ENCODE data around the gene TPK1. TPM values are rescaled to one million over a fixed set of nuclear protein-coding genes. Genes with fewer than 3 reads are reported as not detected.

Gene TPK1
- total RNA-seq, 2 donors from 2014 or later, result 4.1 to 6.4 TPM

DNA sequence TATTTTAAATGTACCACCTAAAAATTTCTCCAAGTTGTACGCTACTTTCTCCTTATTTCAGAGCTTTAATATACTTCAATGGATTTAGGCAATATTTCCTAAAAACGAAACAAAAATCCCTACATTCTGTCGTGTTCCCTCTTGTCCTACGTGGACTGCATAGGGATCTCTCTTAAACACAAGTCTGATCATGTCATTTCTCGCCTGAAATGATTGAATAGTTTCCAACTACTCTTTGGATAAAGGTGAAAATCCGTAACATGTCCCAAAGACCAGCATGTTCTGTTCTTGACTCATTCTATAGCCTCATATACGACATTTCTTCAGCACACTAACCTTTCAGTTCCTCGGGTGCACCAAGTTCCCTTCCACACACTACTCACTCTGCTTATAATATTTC, 17.7 kb upstream of the TPK1 start:
- Histone ChIP-seq H3K4me1 (no peaks in the 10 kb centered on the region), H3K27ac (no peak overlapping the region), H3K27me3 (no peaks in the 10 kb centered on the region), H3K9me3 (no peaks in the 10 kb centered on the region), H3K4me3 (no peak overlapping the region), H3K36me3 (no peaks in the 10 kb centered on the region)
- no peak for DNase-seq (ENCODE audit: low spot score)
- TF ChIP-seq, protein P1, sequence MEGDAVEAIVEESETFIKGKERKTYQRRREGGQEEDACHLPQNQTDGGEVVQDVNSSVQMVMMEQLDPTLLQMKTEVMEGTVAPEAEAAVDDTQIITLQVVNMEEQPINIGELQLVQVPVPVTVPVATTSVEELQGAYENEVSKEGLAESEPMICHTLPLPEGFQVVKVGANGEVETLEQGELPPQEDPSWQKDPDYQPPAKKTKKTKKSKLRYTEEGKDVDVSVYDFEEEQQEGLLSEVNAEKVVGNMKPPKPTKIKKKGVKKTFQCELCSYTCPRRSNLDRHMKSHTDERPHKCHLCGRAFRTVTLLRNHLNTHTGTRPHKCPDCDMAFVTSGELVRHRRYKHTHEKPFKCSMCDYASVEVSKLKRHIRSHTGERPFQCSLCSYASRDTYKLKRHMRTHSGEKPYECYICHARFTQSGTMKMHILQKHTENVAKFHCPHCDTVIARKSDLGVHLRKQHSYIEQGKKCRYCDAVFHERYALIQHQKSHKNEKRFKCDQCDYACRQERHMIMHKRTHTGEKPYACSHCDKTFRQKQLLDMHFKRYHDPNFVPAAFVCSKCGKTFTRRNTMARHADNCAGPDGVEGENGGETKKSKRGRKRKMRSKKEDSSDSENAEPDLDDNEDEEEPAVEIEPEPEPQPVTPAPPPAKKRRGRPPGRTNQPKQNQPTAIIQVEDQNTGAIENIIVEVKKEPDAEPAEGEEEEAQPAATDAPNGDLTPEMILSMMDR (IDR thresholded peaks at IDR 0.05), result no peak

DNA sequence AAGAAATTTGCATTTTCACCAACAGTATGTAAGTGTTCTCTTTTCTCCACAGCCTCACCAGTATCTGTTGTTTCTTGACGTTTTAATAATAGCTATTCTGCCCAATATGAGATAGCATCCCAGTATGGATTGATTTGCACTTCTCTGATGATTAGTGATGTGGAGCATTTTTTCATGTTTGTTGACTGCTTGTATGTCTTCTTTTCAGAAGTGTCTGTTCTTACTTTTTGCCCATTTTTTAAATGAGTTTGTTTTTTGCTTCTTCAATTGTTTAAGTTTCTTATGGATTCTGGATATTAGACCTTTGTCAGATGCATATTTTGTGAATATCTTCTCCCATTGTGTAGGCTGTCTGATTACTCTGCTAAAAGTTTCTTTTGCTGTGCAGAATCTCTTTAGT, 12.2 kb upstream of the TPK1 start:
- Histone ChIP-seq H3K27ac (no peak overlapping the region), H3K4me3 (no peak overlapping the region), H3K4me1 (no peaks in the 10 kb centered on the region), H3K27me3 (no peaks in the 10 kb centered on the region), H3K9me3 (no peaks in the 10 kb centered on the region), H3K36me3 (no peaks in the 10 kb centered on the region)
- no peak for DNase-seq (ENCODE audit: low spot score)
- TF ChIP-seq, protein P1 (IDR thresholded peaks at IDR 0.05), result no peak

DNA sequence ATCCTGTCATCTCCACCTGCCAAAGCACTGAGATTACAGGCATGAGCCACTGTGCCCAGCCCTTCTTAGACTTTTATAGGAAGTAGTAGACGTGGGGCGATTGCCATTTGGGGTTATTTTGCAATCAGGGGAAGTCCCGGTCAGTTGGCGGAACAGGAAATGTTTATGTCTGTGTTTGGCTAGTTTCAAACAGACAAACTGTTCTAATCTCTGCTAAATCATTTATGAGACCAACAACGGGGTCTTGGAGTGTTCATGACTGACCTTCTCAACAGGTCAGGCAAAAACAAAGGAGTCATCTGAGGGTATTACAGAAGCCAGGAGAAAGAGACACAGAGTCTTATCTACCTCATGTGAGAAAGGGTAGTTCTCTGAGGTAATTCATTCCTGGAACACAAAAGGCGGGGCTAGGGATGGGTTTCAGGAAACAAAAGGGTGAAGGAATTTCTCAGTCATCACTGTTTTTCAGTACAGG, 6.6 kb upstream of the TPK1 start:
- peak; percentile 66 for DNase-seq (ENCODE audit: low spot score)
- H3K27ac ChIP-seq, result peak overlapping the region in 1 of 2 donors; percentile 32
- H3K27me3 ChIP-seq, result no peaks in the 10 kb centered on the region
- TF ChIP-seq, protein P1 (IDR thresholded peaks at IDR 0.05), result no peak
- H3K4me3 ChIP-seq, result no peak overlapping the region
- no peaks in the 10 kb centered on the region for H3K9me3 ChIP-seq
- H3K36me3 ChIP-seq, result no peaks in the 10 kb centered on the region
- H3K4me1 ChIP-seq, result no peaks in the 10 kb centered on the region

DNA sequence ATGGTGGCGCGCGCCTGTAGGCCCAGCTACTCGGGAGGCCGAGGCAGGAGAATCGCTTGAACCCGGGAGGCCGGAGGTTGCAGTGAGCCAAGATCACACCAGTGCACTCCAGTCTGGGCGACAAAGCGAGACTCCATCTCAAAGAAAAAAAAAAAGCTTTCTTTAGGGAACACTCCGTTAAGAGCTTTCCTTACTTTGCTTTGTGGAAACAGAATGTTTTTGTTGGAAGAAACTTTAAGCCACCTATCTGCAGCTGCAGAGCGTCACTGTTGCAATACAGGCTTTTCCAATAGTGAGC, 641 bp upstream of the TPK1 start:
- TF ChIP-seq, protein P1 (IDR thresholded peaks at IDR 0.05), result no peak
- no peaks in the 10 kb centered on the region for H3K9me3 ChIP-seq
- H3K27me3 ChIP-seq, result no peaks in the 10 kb centered on the region
- peak overlapping the region; percentile 77 to 93 for H3K4me3 ChIP-seq
- peak overlapping the region; percentile 94 to 99 for H3K27ac ChIP-seq
- H3K36me3 ChIP-seq, result no peaks in the 10 kb centered on the region
- peaks cover 0 to 11% of the 10 kb centered on the region in 2 donors for H3K4me1 ChIP-seq
- no peak for DNase-seq (ENCODE audit: low spot score)

DNA sequence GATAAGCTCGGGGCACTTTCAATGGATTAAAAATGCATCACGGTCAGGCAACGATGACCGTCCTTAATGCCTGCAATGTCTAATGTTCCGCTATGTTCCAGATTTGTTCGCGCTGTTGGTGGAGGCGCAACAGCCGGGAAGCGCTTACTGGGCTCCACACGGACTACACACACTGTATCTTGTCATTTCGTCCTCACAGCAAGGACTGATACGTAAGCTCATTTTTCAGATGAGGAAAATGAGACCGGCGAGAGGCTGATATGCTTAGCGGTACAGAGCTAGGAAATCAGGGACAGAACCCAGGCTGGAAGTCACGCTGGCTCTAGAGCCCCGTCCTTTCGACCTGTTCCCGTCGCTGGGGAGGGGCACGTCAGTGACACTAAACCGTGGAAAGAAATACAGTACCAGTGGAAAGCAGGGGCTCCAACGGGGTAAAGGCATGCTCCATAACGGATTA, 670 bp downstream of the TPK1 start:
- Histone ChIP-seq H3K9me3 (no peaks in the 10 kb centered on the region), H3K27ac (peak overlapping the region; percentile 94 to 99), H3K4me3 (peak overlapping the region; percentile 77 to 93), H3K4me1 (peaks cover 0 to 11% of the 10 kb centered on the region in 2 donors), H3K27me3 (no peaks in the 10 kb centered on the region), H3K36me3 (no peaks in the 10 kb centered on the region)
- DNase-seq (ENCODE audit: low spot score), result no peak
- TF ChIP-seq, protein P1 (IDR thresholded peaks at IDR 0.05), result peak in 1 of 2 donors; percentile 1

DNA sequence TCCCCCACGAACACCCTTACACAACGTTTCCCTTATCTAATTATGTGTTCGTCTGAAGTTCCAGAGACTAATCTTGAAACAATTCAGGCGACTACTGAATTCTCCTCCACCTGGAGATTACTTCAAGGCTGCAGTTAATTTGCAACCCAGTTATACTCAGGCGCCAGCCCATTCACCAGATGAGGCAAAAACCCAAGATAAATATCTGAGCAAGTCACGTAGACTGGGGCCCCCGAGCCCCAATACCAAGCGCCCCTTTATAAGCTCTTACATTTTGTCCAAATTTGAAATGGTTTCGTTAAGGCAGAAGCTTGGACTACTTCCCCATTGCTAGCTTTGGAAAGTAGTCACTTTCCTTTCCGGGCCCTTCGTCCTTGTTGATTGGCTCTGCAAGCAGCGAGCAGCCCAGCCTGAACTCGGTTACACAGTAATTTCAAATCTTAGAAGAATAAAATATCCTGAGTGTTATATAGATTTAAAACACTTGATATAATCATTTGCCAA, 1.2 kb downstream of the TPK1 start:
- no peak for DNase-seq (ENCODE audit: low spot score)

More for the DNA sequence above, 1.2 kb downstream of the TPK1 start:
- Histone ChIP-seq H3K27me3 (no peaks in the 10 kb centered on the region), H3K4me1 (peaks cover 0 to 11% of the 10 kb centered on the region in 2 donors), H3K9me3 (no peaks in the 10 kb centered on the region), H3K27ac (peak overlapping the region; percentile 94 to 99), H3K4me3 (peak overlapping the region; percentile 77 to 93), H3K36me3 (no peaks in the 10 kb centered on the region)
- TF ChIP-seq, protein P1 (IDR thresholded peaks at IDR 0.05), result no peak

Measured in right atrium auricular region (tissue), 2 donors.